ENCODE measurements around the gene A3GALT2.

A3GALT2 gene

GRCh38 chr1:33349778-33350610 lies 29.1 kb upstream of the A3GALT2 start (continued):
- TF ChIP-seq ZBTB10 (tag by site-specific recombination; IDR thresholded peaks at IDR 0.05): peak; percentile 76
- TF ChIP-seq ZNF658 (tag by site-specific recombination; IDR thresholded peaks at IDR 0.05): no peak
- TF ChIP-seq ZFP69B (tag by site-specific recombination; IDR thresholded peaks at IDR 0.05): peak; percentile 51
- no peak for TF ChIP-seq ZNF747 (tag by site-specific recombination; IDR thresholded peaks at IDR 0.05)
- no peak for TF ChIP-seq ZNF426 (tag by site-specific recombination; IDR thresholded peaks at IDR 0.05)
- TF ChIP-seq ZNF501 (tag by site-specific recombination; IDR thresholded peaks at IDR 0.05): peak; percentile 91
- TF ChIP-seq ZNF133 (tag by site-specific recombination; IDR thresholded peaks at IDR 0.05): 0 out of 2 replicates have a peak, but pooled peaks have one; percentile 8
- no peak for TF ChIP-seq IKZF3 (tag by site-specific recombination; IDR thresholded peaks at IDR 0.05)
- TF ChIP-seq ZNF555 (tag by site-specific recombination; conservative IDR thresholded peaks at IDR 0.05): no peak
- no peak for TF ChIP-seq ZNF114 (tag by site-specific recombination; IDR thresholded peaks at IDR 0.05)
- TF ChIP-seq ZNF791 (tag by site-specific recombination; IDR thresholded peaks at IDR 0.05): no peak
- TF ChIP-seq MZF1 (tag by site-specific recombination; IDR thresholded peaks at IDR 0.05; ENCODE audit: borderline replicate concordance): no peak
- no peak for TF ChIP-seq ZNF621 (tag by site-specific recombination; IDR thresholded peaks at IDR 0.05)
- peak; percentile 89; the same call in 1 of the 2 replicates for TF ChIP-seq ZFP37 (tag by site-specific recombination; IDR thresholded peaks at IDR 0.05)
- peak; percentile 76; the same call in 1 of the 2 replicates for TF ChIP-seq ZNF561 (tag by site-specific recombination; IDR thresholded peaks at IDR 0.05; ENCODE audit: borderline replicate concordance)
- no peak for TF ChIP-seq ZNF10 (tag by site-specific recombination; IDR thresholded peaks at IDR 0.05)
- TF ChIP-seq ZNF274 (IDR thresholded peaks at IDR 0.05; ENCODE audit: low read length): no peak
- TF ChIP-seq ZNF274 (tag by site-specific recombination; IDR thresholded peaks at IDR 0.05; ENCODE audit: borderline replicate concordance): no peak
- TF ChIP-seq ZNF24 (tag by site-specific recombination; IDR thresholded peaks at IDR 0.05): no peak
- no peak for TF ChIP-seq PRDM1 (tag by site-specific recombination; IDR thresholded peaks at IDR 0.05)
- TF ChIP-seq SALL2 (tag by site-specific recombination; IDR thresholded peaks at IDR 0.05; ENCODE audit: borderline replicate concordance): no peak
- no peak; the same call in 1 of the 2 replicates for TF ChIP-seq TRIM28 (IDR thresholded peaks at IDR 0.05; ENCODE audit: borderline replicate concordance, low read length)
- TF ChIP-seq ZNF544 (tag by site-specific recombination; IDR thresholded peaks at IDR 0.05): no peak
- no peak for TF ChIP-seq OSR2 (tag by site-specific recombination; IDR thresholded peaks at IDR 0.05)
- TF ChIP-seq ZFHX2 (tag by site-specific recombination; conservative IDR thresholded peaks at IDR 0.05): 0 out of 2 replicates have a peak, but pooled peaks have one; percentile 16
- TF ChIP-seq ZEB2 (tag by site-specific recombination; IDR thresholded peaks at IDR 0.05): peak; percentile 90
- no peak for TF ChIP-seq ZSCAN16 (tag by site-specific recombination; IDR thresholded peaks at IDR 0.05)
- no peak for TF ChIP-seq ZNF37A (tag by site-specific recombination; IDR thresholded peaks at IDR 0.05)
- peak; percentile 30 for TF ChIP-seq ZNF18 (tag by site-specific recombination; IDR thresholded peaks at IDR 0.05)
- TF ChIP-seq ZNF777 (tag by site-specific recombination; IDR thresholded peaks at IDR 0.05; ENCODE audit: borderline replicate concordance): no peak; the same call in 1 of the 2 replicates
- TF ChIP-seq ZNF302 (tag by site-specific recombination; IDR thresholded peaks at IDR 0.05; ENCODE audit: low read depth): no peak
- TF ChIP-seq ZNF132 (tag by site-specific recombination; IDR thresholded peaks at IDR 0.05; ENCODE audit: borderline replicate concordance): no peak
- peak; percentile 79 for TF ChIP-seq SP7 (tag by site-specific recombination; IDR thresholded peaks at IDR 0.05)
- TF ChIP-seq ZNF248 (tag by site-specific recombination; IDR thresholded peaks at IDR 0.05): no peak
- TF ChIP-seq ZNF626 (tag by site-specific recombination; IDR thresholded peaks at IDR 0.05): no peak
- no peak for TF ChIP-seq KLF7 (tag by site-specific recombination; IDR thresholded peaks at IDR 0.05; ENCODE audit: borderline replicate concordance)
